HG03521 (cell line): ENCODE data around the gene DDOST.

Experiments
- ATAC-seq: cut with Tn5 transposase; IDR thresholded peaks from one replicate; pipeline ENCODE4 v1.9.1; 2021; ENCODE audit warnings: mild to moderate bottlenecking, moderate library complexity; ENCODE audit not compliant: unreplicated experiment

Gene DDOST

GRCh38 chr1:20663365-20663764 lies 2.2 kb upstream of the DDOST start:
- no peak for ATAC-seq

GRCh38 chr1:20662110-20662475 lies 924 bp upstream of the DDOST start:
- no peak for ATAC-seq

- no peak for ATAC-seq
Observed at GRCh38 chr1:20660847-20661206, 342 bp downstream of the DDOST start.

GRCh38 chr1:20660363-20660762 lies 806 bp downstream of the DDOST start:
- no peak for ATAC-seq

GRCh38 chr1:20658166-20658915 lies 2.8 kb downstream of the DDOST start:
- no peak for ATAC-seq

- no peak for ATAC-seq
Observed at GRCh38 chr1:20657024-20657423, 4.1 kb downstream of the DDOST start.

- no peak for ATAC-seq
Observed at GRCh38 chr1:20654104-20654690, 7.0 kb downstream of the DDOST start.

- no peak for ATAC-seq
Observed at GRCh38 chr1:20652300-20652699, 8.9 kb downstream of the DDOST start.

GRCh38 chr1:20648946-20649345 lies 12.2 kb downstream of the DDOST start:
- ATAC-seq: no peak

GRCh38 chr1:20648438-20648837 lies 12.7 kb downstream of the DDOST start:
- ATAC-seq: no peak

- ATAC-seq: no peak
Observed at GRCh38 chr1:20645414-20645813, 15.8 kb downstream of the DDOST start.

GRCh38 chr1:20644416-20644815 lies 16.8 kb downstream of the DDOST start:
- no peak for ATAC-seq

- no peak for ATAC-seq
Observed at GRCh38 chr1:20643080-20643479, 18.1 kb downstream of the DDOST start.

- ATAC-seq: no peak
Observed at GRCh38 chr1:20641975-20642374, 19.2 kb downstream of the DDOST start.

GRCh38 chr1:20640183-20640597 lies 21.0 kb downstream of the DDOST start:
- no peak for ATAC-seq

- no peak for ATAC-seq
Observed at GRCh38 chr1:20636785-20637347, 24.3 kb downstream of the DDOST start.

- ATAC-seq: no peak
Observed at GRCh38 chr1:20634594-20635084, 26.5 kb downstream of the DDOST start.

GRCh38 chr1:20634065-20634593 lies 27.0 kb downstream of the DDOST start:
- ATAC-seq: no peak

GRCh38 chr1:20633190-20634064 lies 27.7 kb downstream of the DDOST start, which contains the start of gene PINK1:
PINK1 (plus strand) TSS chr1:20633458; CDS start chr1:20633549, 91 bp downstream.
- ATAC-seq: no peak

GRCh38 chr1:20632386-20632785 lies 28.8 kb downstream of the DDOST start:
- ATAC-seq: no peak

GRCh38 chr1:20630729-20631128 lies 30.4 kb downstream of the DDOST start:
- ATAC-seq: no peak
